ENCODE data around the gene TMEM132E.

DNA sequence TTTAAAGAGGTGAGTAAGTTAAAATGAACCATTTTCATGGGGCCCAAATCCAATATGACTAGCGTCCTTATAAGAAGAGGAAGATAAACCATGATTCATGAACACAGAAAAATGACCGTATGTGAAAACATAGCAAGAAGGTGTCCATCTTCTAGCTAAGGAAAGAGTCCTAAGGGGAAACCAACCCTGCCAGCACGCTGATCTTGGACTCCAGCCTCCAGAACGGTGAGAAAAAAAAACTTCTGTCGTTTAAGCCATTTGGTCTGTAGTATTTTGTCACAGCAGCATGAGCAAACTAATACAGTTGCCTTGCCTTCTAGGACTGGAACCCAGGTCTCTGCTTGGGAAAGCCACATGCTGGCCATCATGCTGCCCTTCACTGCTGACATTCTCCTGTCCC lies 4.2 kb upstream of the TMEM132E start:
- TF ChIP-seq POLR2A (IDR thresholded peaks at IDR 0.05): no peak
- no peak for TF ChIP-seq POLR2AphosphoS5 (IDR thresholded peaks at IDR 0.05)
